Hippocampal formation (tissue), 2 donors: ENCODE measurements around the gene ESPN.

Experiments
- DNase-seq, 2 donors: peaks; one replicate each; lab custom pipeline; 2025; lab: John Stamatoyannopoulos, UW

ESPN gene

GRCh38 chr1:6408023-6408422 is 16.6 kb upstream of the ESPN start:
- DNase-seq = no peak

- no peak for DNase-seq
Observed at GRCh38 chr1:6409053-6409452, 15.5 kb upstream of the ESPN start.

- no peak for DNase-seq
Observed at GRCh38 chr1:6409733-6410132, 14.8 kb upstream of the ESPN start.

- no peak for DNase-seq
Observed at GRCh38 chr1:6410248-6410893, 14.2 kb upstream of the ESPN start.

GRCh38 chr1:6412896-6413295 is 11.7 kb upstream of the ESPN start:
- no peak for DNase-seq

- no peak for DNase-seq
Observed at GRCh38 chr1:6414443-6414844, 10.1 kb upstream of the ESPN start.

- no peak for DNase-seq
Observed at GRCh38 chr1:6414881-6415626, 9.5 kb upstream of the ESPN start.

- DNase-seq = no peak
Observed at GRCh38 chr1:6416295-6416656, 8.3 kb upstream of the ESPN start.

GRCh38 chr1:6416906-6417305 is 7.7 kb upstream of the ESPN start:
- no peak for DNase-seq

GRCh38 chr1:6417961-6418667 is 6.5 kb upstream of the ESPN start:
- DNase-seq = no peak

GRCh38 chr1:6418668-6419396 is 5.7 kb upstream of the ESPN start:
- DNase-seq = no peak

- no peak for DNase-seq
Observed at GRCh38 chr1:6419397-6419803, 5.2 kb upstream of the ESPN start.

- DNase-seq = no peak
Observed at GRCh38 chr1:6419804-6420453, 4.6 kb upstream of the ESPN start, which contains the start of gene HES2. TSS of gene HES2 (minus strand) at chr1:6419919. CDS start at chr1:6419820, 99 bp downstream.

GRCh38 chr1:6420454-6421042 is 4.0 kb upstream of the ESPN start:
- DNase-seq = no peak

- DNase-seq = no peak
Observed at GRCh38 chr1:6421266-6421665, 3.3 kb upstream of the ESPN start.

GRCh38 chr1:6423321-6423999 is 1.1 kb upstream of the ESPN start:
- DNase-seq = no peak

GRCh38 chr1:6424000-6424565 is 493 bp upstream of the ESPN start:
- no peak for DNase-seq

- no peak for DNase-seq
Observed at GRCh38 chr1:6425658-6426057, 1.1 kb downstream of the ESPN start.

GRCh38 chr1:6426277-6426971 is 1.8 kb downstream of the ESPN start:
- no peak for DNase-seq

- no peak for DNase-seq
Observed at GRCh38 chr1:6426972-6427350, 2.4 kb downstream of the ESPN start.
